ENCODE data around the gene CILP2.

Gene CILP2

GRCh38 chr19:19535311-19536191 is 2.5 kb upstream of the CILP2 start:
- TF ChIP-seq SIN3A (IDR thresholded peaks at IDR 0.05; ENCODE audit: borderline replicate concordance, insufficient read depth, low read length), result no peak
- no peak for TF ChIP-seq REST (IDR thresholded peaks at IDR 0.05; ENCODE audit: insufficient read depth in 1 of 2, low read depth in 2 of 2, low read length in 2 of 2)
- no peak for TF ChIP-seq POLR2AphosphoS5 (IDR thresholded peaks at IDR 0.05; ENCODE audit: low read depth, low read length)
- no peak for TF ChIP-seq TAF1 (IDR thresholded peaks at IDR 0.05; ENCODE audit: borderline replicate concordance, insufficient read depth, low read length)
- no peak for TF ChIP-seq FOXP2 (optimal IDR thresholded peaks at IDR 0.05; ENCODE audit: borderline replicate concordance, extremely low read depth, extremely low read length, insufficient read depth)

GRCh38 chr19:19537075-19538048 is 703 bp upstream of the CILP2 start:
- TF ChIP-seq FOXP2 (optimal IDR thresholded peaks at IDR 0.05; ENCODE audit: borderline replicate concordance, extremely low read depth, extremely low read length, insufficient read depth) (no peak), POLR2AphosphoS5 (IDR thresholded peaks at IDR 0.05; ENCODE audit: low read depth, low read length) (no peak), SIN3A (IDR thresholded peaks at IDR 0.05; ENCODE audit: borderline replicate concordance, insufficient read depth, low read length) (no peak), REST (IDR thresholded peaks at IDR 0.05; ENCODE audit: insufficient read depth in 1 of 2, low read depth in 2 of 2, low read length in 2 of 2) (no peak), TAF1 (IDR thresholded peaks at IDR 0.05; ENCODE audit: borderline replicate concordance, insufficient read depth, low read length) (no peak)

GRCh38 chr19:19538785-19539166 is 711 bp downstream of the CILP2 start:
- TF ChIP-seq FOXP2 (optimal IDR thresholded peaks at IDR 0.05; ENCODE audit: borderline replicate concordance, extremely low read depth, extremely low read length, insufficient read depth), result no peak
- no peak for TF ChIP-seq POLR2AphosphoS5 (IDR thresholded peaks at IDR 0.05; ENCODE audit: low read depth, low read length)
- TF ChIP-seq SIN3A (IDR thresholded peaks at IDR 0.05; ENCODE audit: borderline replicate concordance, insufficient read depth, low read length), result no peak
- TF ChIP-seq REST (IDR thresholded peaks at IDR 0.05; ENCODE audit: insufficient read depth in 1 of 2, low read depth in 2 of 2, low read length in 2 of 2), result no peak
- no peak for TF ChIP-seq TAF1 (IDR thresholded peaks at IDR 0.05; ENCODE audit: borderline replicate concordance, insufficient read depth, low read length)

- TF ChIP-seq POLR2AphosphoS5 (IDR thresholded peaks at IDR 0.05; ENCODE audit: low read depth, low read length) (no peak), SIN3A (IDR thresholded peaks at IDR 0.05; ENCODE audit: borderline replicate concordance, insufficient read depth, low read length) (no peak), TAF1 (IDR thresholded peaks at IDR 0.05; ENCODE audit: borderline replicate concordance, insufficient read depth, low read length) (no peak), REST (IDR thresholded peaks at IDR 0.05; ENCODE audit: insufficient read depth in 1 of 2, low read depth in 2 of 2, low read length in 2 of 2) (no peak), FOXP2 (optimal IDR thresholded peaks at IDR 0.05; ENCODE audit: borderline replicate concordance, extremely low read depth, extremely low read length, insufficient read depth) (no peak)
Observed at GRCh38 chr19:19539698-19540063, 1.6 kb downstream of the CILP2 start.
